ENCODE results near the gene KCNMA1.

Gene KCNMA1

DNA sequence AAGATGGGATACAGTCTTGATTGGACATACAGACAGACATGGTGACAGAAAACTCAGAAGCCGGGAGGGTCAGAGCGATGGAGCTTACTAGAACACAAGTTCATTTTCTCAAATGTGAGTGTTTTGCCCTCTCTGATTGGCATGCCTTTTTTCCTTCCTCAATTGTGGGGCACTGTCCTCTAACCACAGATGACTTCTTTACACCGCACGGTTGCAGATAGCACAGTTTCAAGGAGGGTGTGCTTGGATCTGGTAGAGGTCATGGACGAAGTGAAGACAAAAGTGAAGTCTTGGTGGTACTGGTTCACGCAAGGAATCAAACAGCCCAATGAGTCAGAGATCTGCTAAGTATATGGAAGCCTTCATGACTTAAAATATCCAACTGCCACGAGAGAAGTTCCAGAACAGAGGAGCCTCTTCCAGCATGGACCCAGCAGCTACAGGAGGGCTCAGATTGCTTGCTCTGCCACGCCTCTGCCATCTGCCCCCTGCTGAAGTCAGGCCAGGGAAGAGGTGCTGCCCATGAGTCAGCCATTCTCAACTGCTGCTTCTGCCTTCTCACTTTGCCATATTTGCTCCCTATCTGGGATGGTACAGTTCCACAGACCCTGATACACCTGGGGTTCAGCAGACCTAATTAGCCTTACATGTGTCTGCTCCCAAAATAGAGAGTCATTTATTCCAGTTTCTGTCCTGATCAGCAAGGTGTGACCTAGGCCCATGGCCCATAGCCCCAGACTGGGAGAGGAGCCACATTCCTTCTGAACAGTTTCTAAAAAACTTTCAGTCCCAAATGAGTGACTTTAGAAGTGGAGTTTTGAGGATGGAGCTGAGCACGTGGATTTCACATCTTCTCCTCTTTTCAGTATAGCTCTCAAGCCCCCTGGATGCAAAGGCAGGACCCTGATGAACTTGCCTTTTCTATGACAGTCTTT lies 413.8 kb downstream of the KCNMA1 start:
- H4K20me1 ChIP-seq (ENCODE audit: insufficient read depth) = no peaks in the 10 kb centered on the region
- no peak overlapping the region for H3K27ac ChIP-seq
- H3K36me3 ChIP-seq (ENCODE audit: insufficient read depth) = no peaks in the 10 kb centered on the region
- no peaks in the 10 kb centered on the region for H3K79me2 ChIP-seq (ENCODE audit: insufficient read depth, low read depth)
- no peaks in the 10 kb centered on the region for H3K27me3 ChIP-seq (ENCODE audit: insufficient read depth, low read depth)
- no peak overlapping the region for H3K9ac ChIP-seq
- no peak overlapping the region for H3K4me2 ChIP-seq
- H3K4me1 ChIP-seq (ENCODE audit: low read depth, poor library complexity, severe bottlenecking) = no peaks in the 10 kb centered on the region
- TF ChIP-seq CTCF (conservative IDR thresholded peaks at IDR 0.05; ENCODE audit: low read depth, low read length) = no peak
- H3K4me3 ChIP-seq (IDR thresholded peaks at IDR 0.05; ENCODE audit: insufficient read depth, low read depth, low read length) = no peak overlapping the region
- H2AFZ ChIP-seq (ENCODE audit: low read depth) = no peak overlapping the region

DNA sequence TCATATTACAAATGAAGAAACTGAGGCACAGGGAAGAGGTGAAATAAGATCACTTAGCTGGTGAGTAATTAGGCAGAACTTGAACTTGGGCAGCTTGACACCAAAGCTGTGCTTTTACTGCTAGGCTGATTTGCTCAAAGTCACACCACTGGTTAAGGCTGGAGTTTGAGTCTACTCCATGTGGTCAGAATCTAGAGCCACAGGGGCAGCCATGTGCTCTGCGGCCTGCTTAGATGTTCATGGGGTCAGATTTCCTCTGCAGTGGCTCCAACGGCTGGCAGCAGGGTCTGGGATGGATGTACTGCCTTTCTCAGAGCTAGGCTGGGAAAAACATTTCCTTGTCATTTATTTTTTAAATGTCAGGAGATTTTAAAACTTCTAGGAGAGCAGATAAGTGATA lies 417.5 kb downstream of the KCNMA1 start:
- Histone ChIP-seq H3K79me2 (ENCODE audit: insufficient read depth, low read depth) (no peaks in the 10 kb centered on the region), H3K4me2 (no peak overlapping the region), H3K27me3 (ENCODE audit: insufficient read depth, low read depth) (no peaks in the 10 kb centered on the region), H3K9ac (no peak overlapping the region), H3K4me1 (ENCODE audit: low read depth, poor library complexity, severe bottlenecking) (no peaks in the 10 kb centered on the region), H3K36me3 (ENCODE audit: insufficient read depth) (no peaks in the 10 kb centered on the region), H3K27ac (no peak overlapping the region), H2AFZ (ENCODE audit: low read depth) (no peak overlapping the region), H3K4me3 (IDR thresholded peaks at IDR 0.05; ENCODE audit: insufficient read depth, low read depth, low read length) (no peak overlapping the region), H4K20me1 (ENCODE audit: insufficient read depth) (no peaks in the 10 kb centered on the region)
- no peak for TF ChIP-seq CTCF (conservative IDR thresholded peaks at IDR 0.05; ENCODE audit: low read depth, low read length)

DNA sequence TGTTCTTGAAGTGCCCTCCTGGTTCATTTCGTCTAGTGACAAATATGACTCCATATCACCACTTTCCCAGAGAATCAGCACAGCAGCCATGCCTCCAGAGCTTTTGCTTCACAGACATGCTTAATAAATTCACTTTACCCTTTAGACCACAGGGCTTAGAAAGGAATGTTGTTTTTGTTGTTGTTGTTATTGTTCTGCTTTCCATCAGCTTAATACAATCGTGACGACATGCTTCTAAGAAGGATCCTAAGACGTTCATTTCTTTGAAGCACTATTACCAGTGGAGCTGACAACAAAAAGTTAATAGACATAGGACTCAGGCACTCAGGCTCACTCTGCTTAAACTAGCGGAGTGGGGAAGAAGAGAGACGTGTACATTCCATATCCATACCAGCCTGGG lies 418.6 kb downstream of the KCNMA1 start:
- no peak overlapping the region for H2AFZ ChIP-seq (ENCODE audit: low read depth)
- H4K20me1 ChIP-seq (ENCODE audit: insufficient read depth) = no peaks in the 10 kb centered on the region
- H3K27me3 ChIP-seq (ENCODE audit: insufficient read depth, low read depth) = no peaks in the 10 kb centered on the region
- no peak for TF ChIP-seq CTCF (conservative IDR thresholded peaks at IDR 0.05; ENCODE audit: low read depth, low read length)
- H3K9ac ChIP-seq = no peak overlapping the region
- no peaks in the 10 kb centered on the region for H3K4me1 ChIP-seq (ENCODE audit: low read depth, poor library complexity, severe bottlenecking)
- H3K27ac ChIP-seq = no peak overlapping the region
- no peak overlapping the region for H3K4me2 ChIP-seq
- H3K4me3 ChIP-seq (IDR thresholded peaks at IDR 0.05; ENCODE audit: insufficient read depth, low read depth, low read length) = no peak overlapping the region
- no peaks in the 10 kb centered on the region for H3K79me2 ChIP-seq (ENCODE audit: insufficient read depth, low read depth)
- no peaks in the 10 kb centered on the region for H3K36me3 ChIP-seq (ENCODE audit: insufficient read depth)

DNA sequence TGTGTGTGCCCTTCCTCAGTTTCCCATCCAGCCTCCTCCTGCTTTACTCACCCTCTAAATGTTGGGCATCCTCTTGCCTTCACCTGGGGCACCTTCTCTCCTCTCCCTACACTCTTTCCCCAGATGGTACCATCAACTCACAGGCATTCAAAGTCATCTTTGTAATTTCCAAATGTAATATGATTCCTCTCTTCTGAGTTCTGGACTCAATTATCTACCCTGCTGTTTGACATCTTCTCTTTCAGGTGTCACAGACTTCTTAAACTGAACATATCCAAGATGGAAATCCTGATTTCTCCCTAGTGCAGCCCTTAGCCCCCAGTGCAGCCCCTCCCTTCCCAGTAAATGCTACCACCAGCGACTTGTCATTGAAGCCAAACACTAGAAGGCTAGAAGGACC lies 422.8 kb downstream of the KCNMA1 start:
- no peaks in the 10 kb centered on the region for H3K27me3 ChIP-seq (ENCODE audit: insufficient read depth, low read depth)
- no peaks in the 10 kb centered on the region for H3K4me1 ChIP-seq (ENCODE audit: low read depth, poor library complexity, severe bottlenecking)
- no peak overlapping the region for H3K9ac ChIP-seq
- TF ChIP-seq CTCF (conservative IDR thresholded peaks at IDR 0.05; ENCODE audit: low read depth, low read length) = no peak
- H3K4me2 ChIP-seq = no peak overlapping the region
- no peak overlapping the region for H3K4me3 ChIP-seq (IDR thresholded peaks at IDR 0.05; ENCODE audit: insufficient read depth, low read depth, low read length)
- H3K36me3 ChIP-seq (ENCODE audit: insufficient read depth) = no peaks in the 10 kb centered on the region
- no peaks in the 10 kb centered on the region for H4K20me1 ChIP-seq (ENCODE audit: insufficient read depth)
- no peaks in the 10 kb centered on the region for H3K79me2 ChIP-seq (ENCODE audit: insufficient read depth, low read depth)
- no peak overlapping the region for H2AFZ ChIP-seq (ENCODE audit: low read depth)
- H3K27ac ChIP-seq = no peak overlapping the region

Data from KMS-11 (cell line).